GM12878 (cell line): ENCODE measurements around the gene ST8SIA3. TPM values are rescaled to one million over a fixed set of nuclear protein-coding genes. Genes with fewer than 3 reads are reported as not detected.

ENCODE experiments used
- ATAC-seq: fragments of 200-7000 bp; cut with Tn5 transposase; 3 replicates; pipeline ENCODE4 v1.9.1; 2020; ENCODE audit warnings: mild to moderate bottlenecking, moderate library complexity
- BruUV-seq: library from RNA; stranded (reverse); fragments of 400-500 nt; replicated peaks from 2 replicates; lab custom pipeline; 2021; lab: Mats Ljungman, UMichigan
- CTCF ChIA-PET: fragments of 300-600 bp; sonication (Branson Sonifier 250); formaldehyde crosslinking; extraction: SDS; loops from one replicate; lab custom pipeline; 2021; ENCODE audit warnings: inconsistent platforms; lab: Yijun Ruan, JAX
- POLR2A ChIA-PET: fragments of 350-600 bp; formaldehyde crosslinking; extraction: SDS; loops from one replicate; lab custom pipeline; 2021; ENCODE audit warnings: inconsistent platforms; lab: Charles Lee
- RAD21 ChIA-PET: fragments of 300-600 bp; sonication (Branson Sonifier 250); formaldehyde crosslinking; loops from one replicate; lab custom pipeline; 2023; ENCODE audit warnings: antibody characterized with exemption; ENCODE audit not compliant: unreplicated experiment; lab: Charles Lee
- SMC1A ChIA-PET: fragments of 300-600 bp; sonication (Branson Sonifier 250); formaldehyde crosslinking; loops from one replicate; lab custom pipeline; 2023; ENCODE audit not compliant: unreplicated experiment, uncharacterized antibody; lab: Charles Lee
- DNase-seq: peaks from one replicate; pipeline ENCODE4 v3.0.0-alpha.2; 2011; ENCODE audit warnings: low read depth, low spot score
- FAIRE-seq: peaks from 3 replicates; lab custom pipeline; 2011; peaks lifted over from hg19 to GRCh38; lab: Jason Lieb, UNC
- H2AFZ ChIP-seq: 2 replicates; pipeline ENCODE4 v1.6.0; 2011; ENCODE audit warnings: low read depth, low read length, control low read depth; ENCODE audit not compliant: control insufficient read depth
- H3K27ac ChIP-seq: 2 replicates; pipeline ENCODE4 v1.5.1; 2011; ENCODE audit warnings: control low read depth; ENCODE audit not compliant: control insufficient read depth, insufficient read depth
- H3K27me3 ChIP-seq, 2 experiments: replicated peaks in 1 of 2; 2 replicates each; pipeline versions ENCODE4 v1.6.0 to v1.6.1; 2011; ENCODE audit warnings: low read length in 1 of 2; ENCODE audit not compliant: control insufficient read depth in 2 of 2, insufficient read depth in 2 of 2
- H3K36me3 ChIP-seq, 2 experiments: 2 replicates each; pipeline ENCODE4 v1.5.1; 2011; ENCODE audit warnings: low read length in 1 of 2; ENCODE audit not compliant: control insufficient read depth in 2 of 2, insufficient read depth in 2 of 2
- H3K4me1 ChIP-seq: 2 replicates; pipeline ENCODE4 v1.6.1; 2011; ENCODE audit warnings: mild to moderate bottlenecking, low read length, moderate library complexity, mixed read lengths; ENCODE audit not compliant: control insufficient read depth, insufficient read depth
- H3K4me2 ChIP-seq: 2 replicates; pipeline ENCODE4 v1.6.0; 2011; ENCODE audit warnings: control low read depth; ENCODE audit not compliant: control insufficient read depth, insufficient read depth
- H3K4me3 ChIP-seq: fragments of 200-600 bp; sonication (generic); 2 replicates; pipeline ENCODE4 v1.5.1; 2016
- H3K79me2 ChIP-seq: 2 replicates; pipeline ENCODE4 v1.6.0; 2011; ENCODE audit warnings: low read length; ENCODE audit not compliant: control insufficient read depth, insufficient read depth
- H3K9ac ChIP-seq: 2 replicates; pipeline ENCODE4 v1.8.0; 2011; ENCODE audit warnings: low read length, control low read depth, mixed read lengths; ENCODE audit not compliant: control insufficient read depth, insufficient read depth
- H3K9me3 ChIP-seq: replicated peaks from 3 replicates; pipeline ENCODE4 v1.5.1; 2011; ENCODE audit warnings: mild to moderate bottlenecking, low read length; ENCODE audit not compliant: control insufficient read depth, insufficient read depth
- H4K20me1 ChIP-seq: 2 replicates; pipeline ENCODE4 v1.6.0; 2011; ENCODE audit not compliant: control insufficient read depth, insufficient read depth
- ASH2L ChIP-seq: fragments of 300-600, 200-600 bp; sonication (generic); IDR thresholded peaks from 2 replicates; pipeline ENCODE4 v1.6.1; 2017; ENCODE audit warnings: low read depth, mild to moderate bottlenecking, borderline replicate concordance
- ATF7 ChIP-seq: fragments of 450-650 bp; IDR thresholded peaks from 2 replicates; pipeline ENCODE4 v1.6.1; 2016; ENCODE audit warnings: low read depth, mild to moderate bottlenecking
- HDAC2 ChIP-seq: fragments of 200-600 bp; sonication (generic); IDR thresholded peaks from 2 replicates; pipeline ENCODE4 v1.6.1; 2017
- KAT2A ChIP-seq: conservative IDR thresholded peaks from 2 replicates; pipeline ENCODE4 v1.6.1; 2011; ENCODE audit warnings: low read depth, low read length; ENCODE audit not compliant: control insufficient read depth
- NFYB ChIP-seq: IDR thresholded peaks from 2 replicates; pipeline ENCODE4 v1.6.1; 2011; ENCODE audit warnings: low read depth, mild to moderate bottlenecking, low read length, improper control_type of control experiment, moderate library complexity; ENCODE audit not compliant: insufficient read depth
- POLR2A ChIP-seq: IDR thresholded peaks from 2 replicates; pipeline ENCODE4 v1.6.1; 2011; ENCODE audit warnings: low read depth, mild to moderate bottlenecking, low read length
- RBBP5 ChIP-seq: fragments of 200-600 bp; sonication (generic); conservative IDR thresholded peaks from 2 replicates; pipeline ENCODE4 v1.6.1; 2016
- SIX5 ChIP-seq: IDR thresholded peaks from 2 replicates; pipeline ENCODE4 v1.6.1; 2011; ENCODE audit warnings: mild to moderate bottlenecking, low read depth, low read length, moderate library complexity; ENCODE audit not compliant: severe bottlenecking
- USF1 ChIP-seq: IDR thresholded peaks from 2 replicates; pipeline ENCODE4 v1.6.1; 2011; ENCODE audit warnings: borderline replicate concordance, low read depth, mild to moderate bottlenecking, moderate library complexity, mixed read lengths, low read length; ENCODE audit not compliant: insufficient read depth; ENCODE audit errors: extremely low read length
- ZBTB11 ChIP-seq: fragments of 450-650 bp; formaldehyde crosslinking; IDR thresholded peaks from 2 replicates; pipeline ENCODE4 v1.5.0; 2022; ENCODE audit warnings: mild to moderate bottlenecking, missing genetic modification characterization
- WGBS: methylation state at CpG from one replicate; pipeline ENCODE4 v1.1.6; 2016; ENCODE audit warnings: low lambda C conversion rate; ENCODE audit not compliant: insufficient replicate concordance, insufficient coverage; ENCODE audit errors: missing lambda C conversion rate; 5-methylcytosine and 5-hydroxymethylcytosine counted together
- in situ Hi-C: fragments of 300-500 bp; cut with MboI; formaldehyde crosslinking; loops from 9 replicates; pipeline ENCODE4 v1.14.3; 2018; ENCODE audit warnings: mixed read lengths
- intact Hi-C: fragments of 100-400 bp; cut with micrococcal nuclease; formaldehyde crosslinking; loops from one replicate; pipeline ENCODE4 v1.14.2; 2022; ENCODE audit not compliant: unreplicated experiment
- polyA plus RNA-seq, 11 experiments: library from polyadenylated mRNA; depleted of rRNA in 4 of 11; unstranded in 6 of 11; stranded (reverse) in 5 of 11; fragments of >200 nt; fragmentation: Nextera tagmentation in 4 of 11; fragmentation: Illumina TruSeq in 1 of 11; extraction: Ambion mirVana in 4 of 11; extraction: Trizol in 1 of 11; gene quantifications; 1 replicate in 1 of 11; 2 replicates in 10 of 11; pipeline versions ENCODE4 v1.2.1 to v1.2.3, GENCODE V29; 2011 to 2016; ENCODE audit warnings: inconsistent platforms in 2 of 11, missing spikeins in 2 of 11, low read depth in 1 of 11
- total RNA-seq, 4 experiments: library from RNA; depleted of rRNA in 3 of 4; stranded (reverse); fragments of >200 nt in 3 of 4; fragmentation: Illumina TruSeq in 1 of 4; extraction: Trizol in 1 of 4; gene quantifications; 2 replicates each; pipeline versions ENCODE4 v1.2.1 to v1.2.3, GENCODE V29; 2013 to 2021
- TF ChIP-seq, protein P1 (sequence below): IDR thresholded peaks from 2 replicates; pipeline ENCODE4 v1.6.1; 2011; ENCODE audit warnings: borderline replicate concordance, low read depth, mild to moderate bottlenecking, moderate library complexity, low read length; ENCODE audit not compliant: insufficient read depth, poor library complexity, severe bottlenecking
- TF ChIP-seq, protein P2 (sequence below): IDR thresholded peaks from 2 replicates; pipeline ENCODE4 v1.6.1; 2012; ENCODE audit warnings: improper control_type of control experiment, low read depth, low read length; ENCODE audit not compliant: insufficient replicate concordance

ST8SIA3 gene
- total and polyA plus RNA-seq, 10 of the 15 experiments (the other 5 are each of a cell fraction or from before 2014, with no cell fraction given): under 0.01 TPM; not detected in 9

DNA sequence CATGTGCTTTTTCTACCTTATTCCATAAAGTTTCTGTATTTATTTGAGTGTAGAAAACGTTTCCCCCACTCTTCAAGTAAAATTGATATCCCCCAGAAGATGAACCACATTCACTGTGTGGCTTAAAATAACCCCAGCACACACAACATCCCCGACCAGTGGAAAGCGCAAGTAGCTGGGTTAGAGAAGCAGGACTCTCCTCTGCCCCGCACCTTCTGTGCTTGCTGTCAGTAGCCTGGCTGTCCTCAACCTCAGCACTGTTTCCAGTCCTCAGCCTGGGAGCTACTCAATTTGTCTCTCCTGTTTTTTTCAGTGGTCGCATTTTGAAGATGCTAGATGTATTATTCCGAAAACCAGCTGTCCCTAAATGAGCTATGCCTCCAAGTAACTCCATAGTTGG lies 18.0 kb upstream of the ST8SIA3 start:
- POLR2A ChIA-PET: no interaction called here
- 36% methylated on average over 6 of the region's 6 CpGs for WGBS
- FAIRE-seq: no peak
- TF ChIP-seq, protein P1, sequence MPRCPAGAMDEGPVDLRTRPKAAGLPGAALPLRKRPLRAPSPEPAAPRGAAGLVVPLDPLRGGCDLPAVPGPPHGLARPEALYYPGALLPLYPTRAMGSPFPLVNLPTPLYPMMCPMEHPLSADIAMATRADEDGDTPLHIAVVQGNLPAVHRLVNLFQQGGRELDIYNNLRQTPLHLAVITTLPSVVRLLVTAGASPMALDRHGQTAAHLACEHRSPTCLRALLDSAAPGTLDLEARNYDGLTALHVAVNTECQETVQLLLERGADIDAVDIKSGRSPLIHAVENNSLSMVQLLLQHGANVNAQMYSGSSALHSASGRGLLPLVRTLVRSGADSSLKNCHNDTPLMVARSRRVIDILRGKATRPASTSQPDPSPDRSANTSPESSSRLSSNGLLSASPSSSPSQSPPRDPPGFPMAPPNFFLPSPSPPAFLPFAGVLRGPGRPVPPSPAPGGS: no peak
- no peak for TF ChIP-seq ATF7
- TF ChIP-seq SIX5: no peak
- TF ChIP-seq RBBP5: no peak
- TF ChIP-seq ASH2L: no peak
- TF ChIP-seq ZBTB11 (CRISPR knock-in tag): no peak
- no peak for TF ChIP-seq KAT2A
- TF ChIP-seq NFYB: no peak
- TF ChIP-seq, protein P2, sequence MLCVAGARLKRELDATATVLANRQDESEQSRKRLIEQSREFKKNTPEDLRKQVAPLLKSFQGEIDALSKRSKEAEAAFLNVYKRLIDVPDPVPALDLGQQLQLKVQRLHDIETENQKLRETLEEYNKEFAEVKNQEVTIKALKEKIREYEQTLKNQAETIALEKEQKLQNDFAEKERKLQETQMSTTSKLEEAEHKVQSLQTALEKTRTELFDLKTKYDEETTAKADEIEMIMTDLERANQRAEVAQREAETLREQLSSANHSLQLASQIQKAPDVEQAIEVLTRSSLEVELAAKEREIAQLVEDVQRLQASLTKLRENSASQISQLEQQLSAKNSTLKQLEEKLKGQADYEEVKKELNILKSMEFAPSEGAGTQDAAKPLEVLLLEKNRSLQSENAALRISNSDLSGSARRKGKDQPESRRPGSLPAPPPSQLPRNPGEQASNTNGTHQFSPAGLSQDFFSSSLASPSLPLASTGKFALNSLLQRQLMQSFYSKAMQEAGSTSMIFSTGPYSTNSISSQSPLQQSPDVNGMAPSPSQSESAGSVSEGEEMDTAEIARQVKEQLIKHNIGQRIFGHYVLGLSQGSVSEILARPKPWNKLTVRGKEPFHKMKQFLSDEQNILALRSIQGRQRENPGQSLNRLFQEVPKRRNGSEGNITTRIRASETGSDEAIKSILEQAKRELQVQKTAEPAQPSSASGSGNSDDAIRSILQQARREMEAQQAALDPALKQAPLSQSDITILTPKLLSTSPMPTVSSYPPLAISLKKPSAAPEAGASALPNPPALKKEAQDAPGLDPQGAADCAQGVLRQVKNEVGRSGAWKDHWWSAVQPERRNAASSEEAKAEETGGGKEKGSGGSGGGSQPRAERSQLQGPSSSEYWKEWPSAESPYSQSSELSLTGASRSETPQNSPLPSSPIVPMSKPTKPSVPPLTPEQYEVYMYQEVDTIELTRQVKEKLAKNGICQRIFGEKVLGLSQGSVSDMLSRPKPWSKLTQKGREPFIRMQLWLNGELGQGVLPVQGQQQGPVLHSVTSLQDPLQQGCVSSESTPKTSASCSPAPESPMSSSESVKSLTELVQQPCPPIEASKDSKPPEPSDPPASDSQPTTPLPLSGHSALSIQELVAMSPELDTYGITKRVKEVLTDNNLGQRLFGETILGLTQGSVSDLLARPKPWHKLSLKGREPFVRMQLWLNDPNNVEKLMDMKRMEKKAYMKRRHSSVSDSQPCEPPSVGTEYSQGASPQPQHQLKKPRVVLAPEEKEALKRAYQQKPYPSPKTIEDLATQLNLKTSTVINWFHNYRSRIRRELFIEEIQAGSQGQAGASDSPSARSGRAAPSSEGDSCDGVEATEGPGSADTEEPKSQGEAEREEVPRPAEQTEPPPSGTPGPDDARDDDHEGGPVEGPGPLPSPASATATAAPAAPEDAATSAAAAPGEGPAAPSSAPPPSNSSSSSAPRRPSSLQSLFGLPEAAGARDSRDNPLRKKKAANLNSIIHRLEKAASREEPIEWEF: no peak
- TF ChIP-seq POLR2A: no peak
- no peak for TF ChIP-seq USF1
- no peak for TF ChIP-seq HDAC2

More for the DNA sequence above, 18.0 kb upstream of the ST8SIA3 start:
- ATAC-seq (no peak), DNase-seq (no peak)
- H3K4me1 ChIP-seq: no peaks in the 10 kb centered on the region
- no peak overlapping the region for H3K4me3 ChIP-seq
- H3K9me3 ChIP-seq: no peaks in the 10 kb centered on the region
- ChIA-PET CTCF (no interaction called here), RAD21 (no interaction called here), SMC1A (no interaction called here)
- intact Hi-C loops: no loop called here
- no peak overlapping the region for H2AFZ ChIP-seq
- H3K4me2 ChIP-seq: no peak overlapping the region
- H3K9ac ChIP-seq: no peak overlapping the region
- no peaks in the 10 kb centered on the region; a peak in 2 of 4 replicates for H3K27me3 ChIP-seq
- H3K79me2 ChIP-seq: no peaks in the 10 kb centered on the region
- H3K36me3 ChIP-seq: no peaks in the 10 kb centered on the region
- in situ Hi-C loops: no loop called here
- H3K27ac ChIP-seq: no peak overlapping the region
- no TSS peak for BruUV-seq
- no peaks in the 10 kb centered on the region for H4K20me1 ChIP-seq
